Breast epithelium (tissue), 4 donors: ENCODE measurements around the gene SLC2A11. TPM values are rescaled to one million over a fixed set of nuclear protein-coding genes. Genes with fewer than 3 reads are reported as not detected.

ENCODE experiments used
- DNase-seq, 2 donors: peaks; one replicate each; pipeline ENCODE4 v3.0.0-alpha.2; 2019; ENCODE audit warnings: low spot score in 2 of 2
- H3K27ac ChIP-seq, 2 donors: fragments of 200-600 bp; sonication (generic) in 1 of 2; one replicate each; pipeline ENCODE4 v1.5.1; 2016 to 2019; ENCODE audit warnings: mild to moderate bottlenecking in 1 of 2
- H3K27me3 ChIP-seq, 2 donors: fragments of 200-600 bp; sonication (generic) in 1 of 2; one replicate each; pipeline versions ENCODE4 v1.5.1 to v1.6.0; 2017 to 2019; ENCODE audit warnings: control low read depth in 1 of 2, mild to moderate bottlenecking in 1 of 2
- H3K36me3 ChIP-seq: fragments of 200-600 bp; one replicate; pipeline ENCODE4 v1.5.1; 2019
- H3K4me1 ChIP-seq, 2 donors: fragments of 200-600 bp; sonication (generic); one replicate each; pipeline ENCODE4 v1.5.1; 2016 to 2019; ENCODE audit warnings: control low read depth in 1 of 2
- H3K4me3 ChIP-seq, 3 donors: fragments of 200-600 bp; sonication (generic); 1 replicate in 2 of 3; 2 replicates in 1 of 3; pipeline ENCODE4 v1.5.1; 2016 to 2019; ENCODE audit warnings: mild to moderate bottlenecking in 3 of 3, moderate library complexity in 2 of 3
- H3K9me3 ChIP-seq, 2 donors: fragments of 200-600 bp; sonication (generic) in 1 of 2; one replicate each; pipeline ENCODE4 v1.5.1; 2016 to 2019; ENCODE audit warnings: control low read depth in 1 of 2
- CTCF ChIP-seq, 3 donors: fragments of 450-650 bp; IDR thresholded peaks; one replicate each; pipeline ENCODE4 v1.5.1; 2016 to 2017; ENCODE audit warnings: antibody characterized with exemption in 3 of 3, mild to moderate bottlenecking in 3 of 3, moderate library complexity in 3 of 3
- POLR2A ChIP-seq: fragments of 450-650 bp; IDR thresholded peaks from one replicate; pipeline ENCODE4 v1.6.1; 2016; ENCODE audit warnings: antibody characterized with exemption, mild to moderate bottlenecking, moderate library complexity
- POLR2AphosphoS5 ChIP-seq, 3 donors: sonication (generic); formaldehyde crosslinking; IDR thresholded peaks; one replicate each; pipeline ENCODE4 v1.6.1; 2017; ENCODE audit warnings: antibody characterized with exemption in 3 of 3
- intact Hi-C: fragments of 100-400 bp; cut with DNase I; formaldehyde crosslinking; loops from one replicate; pipeline ENCODE4 v1.15.1; 2023; ENCODE audit warnings: low total_unique reads
- total RNA-seq, 3 donors: library from RNA; depleted of rRNA; stranded (reverse); fragments of >200 nt; gene quantifications; one replicate each; pipeline ENCODE4 v1.1.0, GENCODE V29; 2016

Gene SLC2A11
- total RNA-seq, 3 donors from 2014 or later, result 10.2 to 17.0 (median 13.1) TPM

GRCh38 chr22:23835484-23836144 lies 22.1 kb upstream of the SLC2A11 start:
- Histone ChIP-seq H3K4me3 (no peak overlapping the region), H3K9me3 (no peaks in the 10 kb centered on the region), H3K27me3 (no peaks in the 10 kb centered on the region), H3K27ac (peak overlapping the region; percentile 6 to 34), H3K4me1 (peaks cover 0 to 5% of the 10 kb centered on the region in 2 donors), H3K36me3 (no peaks in the 10 kb centered on the region)
- intact Hi-C loops, result loop anchor here (10.0 kb wide), 1 partner anchor 61 kb away; the partner anchor contains the start of gene MMP11
- TF ChIP-seq POLR2A (no peak), CTCF (IDR thresholded peaks at IDR 0.05) (no peak), POLR2AphosphoS5 (IDR thresholded peaks at IDR 0.05) (no peak)
- no peak for DNase-seq

GRCh38 chr22:23836281-23836680 lies 21.4 kb upstream of the SLC2A11 start:
- Histone ChIP-seq H3K36me3 (no peaks in the 10 kb centered on the region), H3K9me3 (no peaks in the 10 kb centered on the region), H3K4me3 (no peak overlapping the region), H3K4me1 (peaks cover 0 to 5% of the 10 kb centered on the region in 2 donors), H3K27me3 (no peaks in the 10 kb centered on the region), H3K27ac (peak overlapping the region in 1 of 2 donors; percentile 29)
- intact Hi-C loops, result loop anchor here (10.0 kb wide), 1 partner anchor 61 kb away; the partner anchor contains the start of gene MMP11
- TF ChIP-seq POLR2AphosphoS5 (IDR thresholded peaks at IDR 0.05) (no peak), POLR2A (no peak), CTCF (IDR thresholded peaks at IDR 0.05) (no peak)
- DNase-seq, result no peak

GRCh38 chr22:23836692-23837495 lies 20.8 kb upstream of the SLC2A11 start:
- no peaks in the 10 kb centered on the region for H3K9me3 ChIP-seq
- peak overlapping the region in 1 of 2 donors; percentile 29 for H3K27ac ChIP-seq
- H3K4me1 ChIP-seq, result peaks cover 0 to 5% of the 10 kb centered on the region in 2 donors
- DNase-seq, result no peak
- no peak overlapping the region for H3K4me3 ChIP-seq
- intact Hi-C loops, result loop anchor here (10.0 kb wide), 1 partner anchor 62 kb away; the partner anchor contains the start of gene MMP11
- TF ChIP-seq CTCF (IDR thresholded peaks at IDR 0.05) (no peak), POLR2A (no peak), POLR2AphosphoS5 (IDR thresholded peaks at IDR 0.05) (no peak)
- no peaks in the 10 kb centered on the region for H3K36me3 ChIP-seq
- no peaks in the 10 kb centered on the region for H3K27me3 ChIP-seq

DNA sequence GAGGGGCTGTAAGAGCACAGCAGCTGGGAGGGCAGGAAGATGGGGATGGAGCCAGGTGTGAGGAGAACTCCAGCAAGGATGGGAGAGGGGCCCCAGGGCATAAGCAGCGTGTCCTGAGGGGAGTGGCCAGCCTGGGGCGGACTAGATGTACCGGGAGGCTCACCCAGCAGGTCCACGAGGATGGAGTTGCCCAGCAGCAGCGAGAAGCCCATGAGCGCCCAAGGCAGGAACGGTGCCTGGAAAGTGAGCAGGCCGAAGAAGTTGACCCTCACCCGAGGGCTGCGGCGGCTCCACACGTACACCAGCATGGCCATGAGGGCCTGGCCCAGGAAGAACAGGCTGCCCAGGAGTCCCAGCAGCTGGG lies 20.2 kb upstream of the SLC2A11 start:
- intact Hi-C loops, result loop anchor here (10.0 kb wide), 1 partner anchor 63 kb away; the partner anchor contains the start of gene MMP11
- Histone ChIP-seq H3K4me1 (peaks cover 0 to 5% of the 10 kb centered on the region in 2 donors), H3K27me3 (no peaks in the 10 kb centered on the region), H3K4me3 (peak overlapping the region in 1 of 3 donors; percentile 43), H3K27ac (no peak overlapping the region), H3K36me3 (no peaks in the 10 kb centered on the region), H3K9me3 (no peaks in the 10 kb centered on the region)
- DNase-seq, result no peak
- TF ChIP-seq POLR2A (no peak), CTCF (IDR thresholded peaks at IDR 0.05) (no peak), POLR2AphosphoS5 (IDR thresholded peaks at IDR 0.05) (no peak)
